ENCODE measurements around the gene CFAP210.
"Not testable (repeated sequence)": the region's sequence is repeated elsewhere in the genome, so short reads cannot be mapped to it uniquely, and the experiment has no call there.

Gene CFAP210

DNA sequence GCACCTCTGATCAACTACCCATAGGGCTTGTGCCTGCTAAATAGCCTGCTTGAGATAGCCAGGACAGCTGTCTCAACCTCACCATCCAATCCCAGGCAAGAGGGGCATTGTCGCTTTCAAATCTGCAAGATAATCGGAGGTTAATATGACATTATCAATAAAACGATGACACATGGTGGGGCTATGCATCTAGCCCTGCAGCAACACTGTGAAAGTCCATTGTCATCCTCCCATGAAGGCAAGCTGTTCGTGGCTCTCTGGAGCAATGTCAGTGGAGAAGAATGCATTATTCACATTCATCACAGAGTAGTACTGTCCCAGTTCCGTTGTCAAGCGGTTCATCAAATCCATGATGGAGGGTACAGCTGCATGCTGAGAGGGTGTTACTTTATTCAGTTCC is 20.5 kb upstream of the CFAP210 start:
- FAIRE-seq: no peak
- DNase-seq (ENCODE audit: insufficient read length, low spot score): no peak

DNA sequence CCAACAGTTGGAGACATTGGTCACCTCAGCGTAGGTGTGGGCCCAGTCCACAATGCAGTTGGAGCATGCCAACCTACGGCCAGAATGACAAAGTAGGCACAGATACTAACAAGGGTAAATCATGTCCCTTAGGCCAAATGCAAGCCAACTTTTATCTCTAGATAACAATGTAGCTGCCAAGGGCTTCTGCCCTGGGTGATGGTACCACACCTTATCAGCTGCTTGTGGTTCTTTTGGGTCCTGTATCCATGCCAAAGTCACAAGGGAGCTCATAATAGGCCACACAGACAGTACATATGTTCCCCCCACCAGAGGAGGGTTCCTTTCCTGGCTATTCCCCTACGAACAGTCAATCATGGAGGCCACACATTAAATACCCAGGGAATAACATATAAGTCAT is 19.1 kb upstream of the CFAP210 start:
- FAIRE-seq: no peak
- no peak for DNase-seq (ENCODE audit: insufficient read length, low spot score)

DNA sequence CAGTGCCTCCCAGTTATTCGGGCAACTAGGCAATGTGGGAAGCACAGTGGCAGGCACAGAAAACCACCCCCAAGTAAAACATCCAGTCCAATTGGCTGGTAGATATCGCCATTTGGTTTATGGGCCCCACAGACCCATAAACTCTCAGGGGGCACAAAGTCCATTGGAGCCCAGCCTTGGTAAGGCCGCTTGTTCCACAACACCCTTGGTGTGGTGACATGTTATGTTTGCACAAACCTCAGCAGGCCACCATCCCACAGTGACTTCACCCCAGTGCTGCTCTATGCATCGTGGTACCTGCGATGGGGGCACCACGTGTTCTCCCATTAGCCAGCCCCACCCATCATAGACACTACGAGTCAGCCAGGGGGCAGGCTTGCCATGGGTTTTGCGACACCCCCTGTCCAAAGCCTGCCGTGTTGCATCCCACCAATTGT is 18.6 kb upstream of the CFAP210 start:
- FAIRE-seq (no peak), DNase-seq (ENCODE audit: insufficient read length, low spot score) (no peak)

DNA sequence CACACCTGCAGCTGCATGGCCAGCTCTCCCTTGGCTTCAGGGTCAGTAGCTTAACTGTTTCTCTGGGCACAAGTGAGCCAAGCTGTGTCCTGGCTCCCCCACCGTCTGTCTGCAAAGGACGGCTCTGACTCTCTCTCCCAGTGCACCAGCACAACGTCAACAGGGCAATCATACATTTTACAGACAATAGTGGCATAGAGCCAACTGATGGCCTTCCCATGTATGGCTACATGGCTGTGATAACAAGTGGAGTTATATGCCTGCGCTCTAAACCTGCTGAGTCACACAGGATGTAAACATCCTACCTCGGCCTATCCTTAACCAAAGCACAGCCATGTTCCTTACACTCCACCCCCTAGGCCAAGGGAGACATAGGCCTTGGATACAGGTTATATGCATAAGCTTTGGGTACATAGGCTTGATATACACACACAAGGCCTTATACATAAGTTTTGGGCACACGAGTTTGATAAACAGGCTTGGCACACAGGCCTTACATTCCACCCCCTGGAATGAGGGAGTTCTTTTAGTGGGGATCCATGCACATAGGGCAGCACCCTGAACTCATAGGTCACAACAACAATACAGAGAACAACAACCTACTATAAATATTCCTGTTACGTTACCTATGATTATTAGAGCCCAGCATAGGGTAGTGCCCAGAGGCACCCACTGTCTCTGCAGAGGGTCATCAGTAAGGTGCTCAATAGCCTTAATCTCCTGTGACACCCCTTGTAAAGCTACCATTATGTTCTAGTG is 17.7 kb upstream of the CFAP210 start:
- FAIRE-seq (no peak), DNase-seq (ENCODE audit: insufficient read length, low spot score) (no peak)

DNA sequence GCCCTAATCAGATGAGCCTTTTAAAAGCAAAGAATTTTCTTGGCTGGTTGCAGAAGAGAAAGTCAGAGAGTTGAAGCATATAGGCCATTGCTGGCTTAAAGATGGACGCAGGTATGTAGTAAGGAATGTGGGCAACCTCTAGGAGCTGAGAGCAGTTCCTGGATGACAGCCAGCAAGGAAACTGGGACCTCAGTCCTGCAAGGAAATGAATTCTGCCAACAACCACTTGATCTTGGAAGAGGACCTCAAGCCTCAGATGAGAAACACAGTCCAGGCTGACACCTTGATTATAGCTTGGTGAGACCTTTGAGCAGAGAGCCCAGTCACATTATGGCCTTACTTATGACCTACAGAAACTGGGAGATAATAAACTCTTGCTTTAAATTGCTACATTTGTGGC is 15.8 kb upstream of the CFAP210 start:
- FAIRE-seq (no peak), DNase-seq (ENCODE audit: insufficient read length, low spot score) (no peak)

GRCh38 chr2:169709331-169709730 is 15.1 kb upstream of the CFAP210 start:
- no peak for DNase-seq (ENCODE audit: insufficient read length, low spot score)
- no peak for FAIRE-seq

GRCh38 chr2:169707626-169708025 is 13.4 kb upstream of the CFAP210 start:
- DNase-seq (ENCODE audit: insufficient read length, low spot score) (no peak), FAIRE-seq (no peak)

- FAIRE-seq (no peak), DNase-seq (ENCODE audit: insufficient read length, low spot score) (no peak)
These were observed 11.7 kb upstream of the CFAP210 start for GRCh38 chr2:169705927-169706326.

- no peak for FAIRE-seq
- no peak for DNase-seq (ENCODE audit: insufficient read length, low spot score)
These were observed 10.0 kb upstream of the CFAP210 start for GRCh38 chr2:169704160-169704708.

DNA sequence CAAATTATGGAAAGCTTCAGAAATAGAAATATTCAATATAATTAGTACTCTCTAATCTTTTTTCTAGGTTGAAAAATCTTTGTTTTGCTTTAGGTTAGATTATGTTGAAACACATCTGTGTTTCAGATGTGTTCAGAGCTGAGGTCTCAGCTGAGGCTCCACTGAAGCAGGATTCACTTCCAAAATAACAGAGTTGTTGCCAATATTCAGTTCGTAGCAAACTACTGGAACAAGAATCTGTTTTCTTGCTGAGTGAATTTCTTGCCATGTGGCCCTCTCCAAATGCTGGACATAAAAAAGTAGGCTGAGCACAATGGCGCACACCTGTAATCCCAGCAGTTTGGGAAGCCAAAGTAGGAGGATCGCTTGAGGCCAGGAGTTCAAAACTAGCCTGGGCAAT is 8.8 kb upstream of the CFAP210 start:
- no peak for DNase-seq (ENCODE audit: insufficient read length, low spot score)
- no peak for FAIRE-seq

DNA sequence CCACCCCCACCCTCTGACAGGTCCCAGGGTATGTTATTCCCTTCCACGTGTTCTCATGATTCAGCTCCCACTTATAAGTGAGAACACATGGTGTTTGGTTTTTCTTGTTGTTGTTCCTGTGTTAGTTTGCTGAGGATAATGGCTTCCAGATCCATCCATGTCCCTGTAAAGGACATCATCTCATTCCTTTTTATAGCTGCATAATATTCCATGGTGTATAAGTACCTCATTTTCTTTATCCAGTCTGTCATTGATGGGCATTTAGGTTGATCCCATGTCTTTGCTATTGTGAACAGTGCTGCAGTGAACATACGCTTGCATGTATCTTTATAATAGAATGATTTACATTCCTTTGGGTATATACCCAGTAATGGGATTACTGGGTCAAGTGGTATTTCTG is 5.0 kb upstream of the CFAP210 start:
- DNase-seq (ENCODE audit: insufficient read length, low spot score); FAIRE-seq: not testable (repeated sequence)

DNA sequence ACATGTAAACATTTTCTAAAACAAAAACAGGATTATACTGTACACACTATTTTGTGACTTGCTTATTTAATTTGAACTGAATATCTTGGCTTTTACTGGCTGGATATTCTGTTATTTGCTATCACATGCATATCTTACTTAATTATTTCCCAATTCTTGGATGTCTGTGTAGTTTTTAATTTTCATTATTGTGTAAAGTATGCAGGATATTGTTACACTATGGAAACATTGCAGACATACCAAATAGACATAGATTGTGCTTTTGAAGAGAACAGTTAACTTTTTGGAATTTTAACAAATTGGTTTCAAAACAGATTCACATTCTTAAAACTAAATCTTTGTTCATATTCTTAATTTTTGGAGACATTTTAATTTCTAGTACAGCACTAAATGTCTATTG is 2.2 kb upstream of the CFAP210 start:
- FAIRE-seq (no peak), DNase-seq (ENCODE audit: insufficient read length, low spot score) (no peak)

DNA sequence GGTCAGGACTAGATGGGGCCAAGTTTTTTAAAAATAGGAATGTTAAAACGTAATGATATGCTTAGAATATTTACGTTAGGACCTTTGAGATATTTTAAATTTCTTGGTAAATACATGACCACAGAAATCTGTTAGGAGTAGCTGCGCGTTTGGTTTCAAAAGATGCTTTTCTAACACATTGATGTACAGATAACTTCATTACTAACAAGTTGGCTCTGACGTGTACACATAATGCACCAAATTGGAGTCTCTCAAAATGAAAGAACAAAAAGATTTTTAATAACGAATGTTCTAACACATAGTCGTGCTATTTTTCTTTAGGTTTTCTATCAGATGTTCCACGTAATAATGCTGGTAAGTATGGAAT is 672 bp upstream of the CFAP210 start:
- FAIRE-seq: no peak
- no peak for DNase-seq (ENCODE audit: insufficient read length, low spot score)

DNA sequence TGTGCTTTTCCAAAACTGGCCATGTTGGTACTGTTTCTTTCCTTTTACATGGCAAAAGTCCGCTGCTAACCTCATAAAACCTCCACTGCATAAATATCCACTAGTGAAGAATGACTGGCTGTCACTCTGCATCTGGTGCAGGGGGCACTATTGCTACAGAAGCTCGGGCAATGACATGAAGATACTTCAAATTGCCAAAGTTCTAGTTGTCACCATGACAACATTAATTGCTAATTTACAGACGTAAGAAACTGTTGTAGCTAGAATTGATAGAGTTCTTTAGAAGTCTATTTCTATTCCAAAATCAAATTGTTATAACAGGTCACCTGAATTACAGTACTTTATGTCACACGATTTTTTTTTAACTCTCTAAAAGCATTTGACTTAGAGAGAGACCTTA is 845 bp downstream of the CFAP210 start:
- FAIRE-seq (no peak), DNase-seq (ENCODE audit: insufficient read length, low spot score) (no peak)

DNA sequence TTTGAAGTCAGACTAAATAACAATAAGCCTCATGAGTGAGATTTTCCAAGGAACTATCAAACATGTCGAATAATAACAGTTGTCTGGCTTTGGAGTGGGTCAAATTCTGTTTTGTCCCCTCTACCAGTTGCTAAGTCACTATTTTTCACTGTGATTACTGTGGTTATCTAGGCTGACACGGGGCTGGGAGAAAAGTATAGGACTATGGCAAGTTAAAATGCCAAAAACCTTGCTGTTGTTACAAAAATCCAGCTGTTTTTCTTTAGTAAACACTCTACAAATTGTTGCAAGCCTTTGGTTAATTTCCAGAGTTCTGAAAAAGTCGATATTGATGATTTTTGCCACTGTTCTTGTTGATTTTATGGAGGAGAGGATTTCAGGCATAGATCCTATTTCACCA is 1.5 kb downstream of the CFAP210 start:
- DNase-seq (ENCODE audit: insufficient read length, low spot score) (no peak), FAIRE-seq (no peak)

GRCh38 chr2:169690958-169691357 is 3.2 kb downstream of the CFAP210 start:
- FAIRE-seq (no peak), DNase-seq (ENCODE audit: insufficient read length, low spot score) (no peak)

DNA sequence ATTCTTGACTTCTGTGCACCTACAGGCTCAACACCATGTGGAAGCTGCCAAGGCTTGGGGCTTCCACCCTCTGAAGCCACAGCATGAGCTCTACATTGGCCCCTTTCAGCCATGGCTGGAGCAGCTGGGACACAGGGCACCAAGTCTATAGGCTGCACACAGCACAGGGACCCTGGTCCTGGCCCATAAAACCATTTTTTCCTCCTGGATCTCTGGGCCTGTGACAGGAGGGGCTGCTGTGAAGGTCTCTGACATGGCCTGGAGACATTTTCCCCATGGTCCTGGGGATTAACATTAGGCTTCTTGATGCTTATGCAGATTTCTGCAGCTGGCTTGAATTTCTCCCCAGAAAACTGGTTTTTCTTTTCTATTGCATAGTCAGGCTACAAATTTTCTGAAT is 6.3 kb downstream of the CFAP210 start:
- FAIRE-seq: not testable (repeated sequence)

DNA sequence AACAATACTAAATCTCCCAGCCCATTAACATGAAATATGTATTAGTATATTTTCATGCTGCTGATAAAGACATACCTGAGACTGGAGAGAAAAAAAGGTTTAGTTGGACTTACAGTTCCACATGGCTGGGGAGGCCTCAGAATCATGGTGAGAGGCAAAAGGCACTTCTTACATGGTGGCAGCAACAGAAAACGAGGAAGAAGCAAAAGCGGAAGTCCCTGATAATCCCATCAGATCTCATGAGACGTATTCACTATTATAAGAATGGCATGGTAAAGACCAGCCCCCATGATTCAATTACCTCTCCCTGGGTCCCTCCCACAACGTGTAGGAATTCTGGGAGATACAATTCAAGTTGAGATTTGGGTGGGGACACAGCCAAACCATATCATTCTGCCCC is 7.4 kb downstream of the CFAP210 start:
- not testable (repeated sequence) for DNase-seq (ENCODE audit: insufficient read length, low spot score); FAIRE-seq

More for the DNA sequence above, 6.3 kb downstream of the CFAP210 start:
- not testable (repeated sequence) for DNase-seq (ENCODE audit: insufficient read length, low spot score)

DNA sequence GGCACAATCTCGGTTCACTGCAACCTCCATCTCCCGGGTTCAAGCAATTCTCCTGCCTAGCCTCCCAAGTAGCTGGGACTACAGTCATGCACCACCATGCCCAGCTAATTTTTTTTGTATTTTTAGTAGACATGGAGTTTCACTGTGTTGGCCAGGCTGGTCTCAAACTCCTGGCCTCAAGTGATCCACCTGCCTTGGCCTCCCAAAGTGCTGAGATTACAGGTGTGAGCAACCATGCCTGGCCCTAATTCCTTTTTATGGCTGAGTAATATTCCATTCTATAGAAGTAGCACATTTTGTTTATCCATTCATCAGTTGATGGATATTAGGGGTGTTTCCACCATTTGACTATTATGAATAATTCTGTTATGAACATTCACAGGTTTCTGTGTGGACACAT is 9.5 kb downstream of the CFAP210 start:
- DNase-seq (ENCODE audit: insufficient read length, low spot score); FAIRE-seq: not testable (repeated sequence)

GRCh38 chr2:169684135-169684565 is 10.1 kb downstream of the CFAP210 start:
- DNase-seq (ENCODE audit: insufficient read length, low spot score) (no peak), FAIRE-seq (no peak)

- FAIRE-seq: no peak
- no peak for DNase-seq (ENCODE audit: insufficient read length, low spot score)
These were observed 10.6 kb downstream of the CFAP210 start for GRCh38 chr2:169683425-169684134.

- FAIRE-seq (no peak), DNase-seq (ENCODE audit: insufficient read length, low spot score) (no peak)
These were observed 11.2 kb downstream of the CFAP210 start for GRCh38 chr2:169683054-169683424.

Measured in HTR-8/SVneo (cell line).